K562 (cell line): Measurements from ENCODE around the gene CTF1. TPM values are rescaled to one million over a fixed set of nuclear protein-coding genes. Genes with fewer than 3 reads are reported as not detected.
A peak's percentile ranks its signal among the peaks of the same experiment; 100 is the strongest.

Source experiments
- ATF4 ChIP-seq: fragments of 450-650 bp; formaldehyde crosslinking; IDR thresholded peaks from 2 replicates; pipeline ENCODE4 v1.4.0; 2022; ENCODE audit warnings: mild to moderate bottlenecking, moderate library complexity
- ATF7 ChIP-seq: fragments of 450-650 bp; IDR thresholded peaks from 2 replicates; pipeline ENCODE4 v1.7.1; 2014; ENCODE audit warnings: mild to moderate bottlenecking, moderate library complexity
- BRF1 ChIP-seq: IDR thresholded peaks from 3 replicates; pipeline ENCODE4 v1.6.1; 2011; ENCODE audit warnings: borderline replicate concordance, mild to moderate bottlenecking; ENCODE audit not compliant: insufficient read length; ENCODE audit errors: extremely low read depth
- C11orf30 ChIP-seq: fragments of 450-650 bp; IDR thresholded peaks from 2 replicates; pipeline ENCODE4 v1.6.1; 2016; ENCODE audit warnings: low read depth, mild to moderate bottlenecking
- CBFA2T2 ChIP-seq: fragments of 450-650 bp; conservative IDR thresholded peaks from 2 replicates; pipeline ENCODE4 v1.6.1; 2017; ENCODE audit warnings: mild to moderate bottlenecking
- CREM ChIP-seq: IDR thresholded peaks from 2 replicates; pipeline ENCODE4 v1.6.1; 2014; ENCODE audit warnings: antibody characterized with exemption, low read depth
- GATAD2B ChIP-seq: fragments of 450-650 bp; IDR thresholded peaks from 2 replicates; pipeline ENCODE4 v1.6.1; 2017; ENCODE audit warnings: mild to moderate bottlenecking, borderline replicate concordance
- GTF2E2 ChIP-seq: fragments of 200-800 bp; sonication (Bioruptor generic); IDR thresholded peaks from 2 replicates; pipeline ENCODE4 v1.6.1; 2016; ENCODE audit warnings: missing genetic modification characterization, missing compliant biosample characterization
- HDAC2 ChIP-seq: fragments of 450-650 bp; IDR thresholded peaks from 2 replicates; pipeline ENCODE4 v1.6.1; 2016; ENCODE audit warnings: mild to moderate bottlenecking
- LEF1 ChIP-seq: fragments of 450-650 bp; IDR thresholded peaks from 2 replicates; pipeline ENCODE4 v1.6.1; 2016; ENCODE audit warnings: mild to moderate bottlenecking
- MBD2 ChIP-seq: sonication (generic); IDR thresholded peaks from 2 replicates; pipeline ENCODE4 v1.6.1; 2016; ENCODE audit warnings: low read depth, borderline replicate concordance
- NEUROD1 ChIP-seq: fragments of 150-350 bp; IDR thresholded peaks from 2 replicates; pipeline ENCODE4 v1.6.1; 2014; ENCODE audit warnings: borderline replicate concordance, low read length, low read depth; ENCODE audit not compliant: partially characterized antibody
- PRDM10 ChIP-seq: fragments of 450-650 bp; IDR thresholded peaks from 2 replicates; pipeline ENCODE4 v1.6.1; 2018; ENCODE audit not compliant: partially characterized antibody
- SMAD4 ChIP-seq: fragments of 250-450 bp; sonication (Bioruptor Pico); conservative IDR thresholded peaks from 2 replicates; pipeline ENCODE4 v1.8.0; 2021; ENCODE audit warnings: inconsistent platforms, mild to moderate bottlenecking, moderate library complexity
- SP1 ChIP-seq: sonication (generic); formaldehyde crosslinking; IDR thresholded peaks from 2 replicates; pipeline ENCODE4 v1.8.1; 2022; ENCODE audit warnings: mild to moderate bottlenecking, missing genetic modification reagents
- polyA plus RNA-seq, 8 experiments: library from polyadenylated mRNA; depleted of rRNA in 4 of 8; stranded (reverse) in 5 of 8; unstranded in 3 of 8; fragments of >200 nt; fragmentation: Nextera tagmentation in 2 of 8; fragmentation: Illumina TruSeq in 1 of 8; extraction: Ambion mirVana in 2 of 8; extraction: Trizol in 1 of 8; gene quantifications; 2 replicates each; pipeline versions ENCODE4 v1.2.1 to v1.2.3, GENCODE V29; 2011 to 2014; ENCODE audit warnings: inconsistent platforms in 1 of 8, missing spikeins in 1 of 8
- total RNA-seq, 7 experiments: library from RNA; depleted of rRNA in 6 of 7; stranded (reverse); fragments of >200 nt in 6 of 7; fragmentation: Illumina TruSeq in 2 of 7; extraction: Trizol in 2 of 7; gene quantifications; 2 replicates each; pipeline versions ENCODE4 v1.2.1 to v1.2.3, GENCODE V29; 2011 to 2021; ENCODE audit warnings: low replicate concordance in 1 of 7
- TF ChIP-seq, protein P1 (sequence below): sonication (generic); IDR thresholded peaks from 2 replicates; pipeline ENCODE4 v1.6.1; 2016
- TF ChIP-seq, protein P2 (sequence below): sonication (generic); formaldehyde crosslinking; IDR thresholded peaks from 2 replicates; pipeline ENCODE4 v1.9.0; 2022; ENCODE audit warnings: mild to moderate bottlenecking, missing genetic modification reagents
- TF ChIP-seq, protein P3 (sequence below): fragments of 250-450 bp; sonication (Bioruptor Pico); IDR thresholded peaks from 2 replicates; pipeline ENCODE4 v1.8.0; 2022; ENCODE audit warnings: inconsistent platforms
- TF ChIP-seq, protein P4 (sequence below): fragments of 450-650 bp; IDR thresholded peaks from 2 replicates; pipeline ENCODE4 v1.6.1; 2017; ENCODE audit warnings: antibody characterized with exemption

The CTF1 gene
- total and polyA plus RNA-seq, 9 of the 15 experiments (the other 6 are each of a cell fraction or from before 2014, with no cell fraction given): 0.24 to 2.5 (median 0.44) TPM

- TF ChIP-seq, protein P1, sequence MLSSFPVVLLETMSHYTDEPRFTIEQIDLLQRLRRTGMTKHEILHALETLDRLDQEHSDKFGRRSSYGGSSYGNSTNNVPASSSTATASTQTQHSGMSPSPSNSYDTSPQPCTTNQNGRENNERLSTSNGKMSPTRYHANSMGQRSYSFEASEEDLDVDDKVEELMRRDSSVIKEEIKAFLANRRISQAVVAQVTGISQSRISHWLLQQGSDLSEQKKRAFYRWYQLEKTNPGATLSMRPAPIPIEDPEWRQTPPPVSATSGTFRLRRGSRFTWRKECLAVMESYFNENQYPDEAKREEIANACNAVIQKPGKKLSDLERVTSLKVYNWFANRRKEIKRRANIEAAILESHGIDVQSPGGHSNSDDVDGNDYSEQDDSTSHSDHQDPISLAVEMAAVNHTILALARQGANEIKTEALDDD: peak; percentile 63
- peak; percentile 31; the same call in 1 of the 2 replicates for TF ChIP-seq CBFA2T2
- TF ChIP-seq HDAC2: 0 out of 2 replicates have a peak, but pooled peaks have one; percentile 8
- no peak for TF ChIP-seq C11orf30
- TF ChIP-seq, protein P2, sequence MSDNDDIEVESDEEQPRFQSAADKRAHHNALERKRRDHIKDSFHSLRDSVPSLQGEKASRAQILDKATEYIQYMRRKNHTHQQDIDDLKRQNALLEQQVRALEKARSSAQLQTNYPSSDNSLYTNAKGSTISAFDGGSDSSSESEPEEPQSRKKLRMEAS: peak; percentile 63; the same call in 1 of the 2 replicates
- TF ChIP-seq GATAD2B: peak; percentile 11; the same call in 1 of the 2 replicates
- TF ChIP-seq, protein P3, sequence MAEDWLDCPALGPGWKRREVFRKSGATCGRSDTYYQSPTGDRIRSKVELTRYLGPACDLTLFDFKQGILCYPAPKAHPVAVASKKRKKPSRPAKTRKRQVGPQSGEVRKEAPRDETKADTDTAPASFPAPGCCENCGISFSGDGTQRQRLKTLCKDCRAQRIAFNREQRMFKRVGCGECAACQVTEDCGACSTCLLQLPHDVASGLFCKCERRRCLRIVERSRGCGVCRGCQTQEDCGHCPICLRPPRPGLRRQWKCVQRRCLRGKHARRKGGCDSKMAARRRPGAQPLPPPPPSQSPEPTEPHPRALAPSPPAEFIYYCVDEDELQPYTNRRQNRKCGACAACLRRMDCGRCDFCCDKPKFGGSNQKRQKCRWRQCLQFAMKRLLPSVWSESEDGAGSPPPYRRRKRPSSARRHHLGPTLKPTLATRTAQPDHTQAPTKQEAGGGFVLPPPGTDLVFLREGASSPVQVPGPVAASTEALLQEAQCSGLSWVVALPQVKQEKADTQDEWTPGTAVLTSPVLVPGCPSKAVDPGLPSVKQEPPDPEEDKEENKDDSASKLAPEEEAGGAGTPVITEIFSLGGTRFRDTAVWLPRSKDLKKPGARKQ (CRISPR knock-in tag): peak; percentile 89; the same call in 1 of the 2 replicates
- TF ChIP-seq MBD2: no peak
- TF ChIP-seq GTF2E2: no peak
- peak; percentile 5 for TF ChIP-seq PRDM10
- TF ChIP-seq ATF4 (CRISPR knock-in tag): peak; percentile 15; the same call in 1 of the 2 replicates
- 0 out of 2 replicates have a peak, but pooled peaks have one; percentile 2 for TF ChIP-seq SMAD4
- no peak for TF ChIP-seq BRF1
- TF ChIP-seq CREM: peak; percentile 58
- TF ChIP-seq LEF1: peak; percentile 42
- TF ChIP-seq, protein P4, sequence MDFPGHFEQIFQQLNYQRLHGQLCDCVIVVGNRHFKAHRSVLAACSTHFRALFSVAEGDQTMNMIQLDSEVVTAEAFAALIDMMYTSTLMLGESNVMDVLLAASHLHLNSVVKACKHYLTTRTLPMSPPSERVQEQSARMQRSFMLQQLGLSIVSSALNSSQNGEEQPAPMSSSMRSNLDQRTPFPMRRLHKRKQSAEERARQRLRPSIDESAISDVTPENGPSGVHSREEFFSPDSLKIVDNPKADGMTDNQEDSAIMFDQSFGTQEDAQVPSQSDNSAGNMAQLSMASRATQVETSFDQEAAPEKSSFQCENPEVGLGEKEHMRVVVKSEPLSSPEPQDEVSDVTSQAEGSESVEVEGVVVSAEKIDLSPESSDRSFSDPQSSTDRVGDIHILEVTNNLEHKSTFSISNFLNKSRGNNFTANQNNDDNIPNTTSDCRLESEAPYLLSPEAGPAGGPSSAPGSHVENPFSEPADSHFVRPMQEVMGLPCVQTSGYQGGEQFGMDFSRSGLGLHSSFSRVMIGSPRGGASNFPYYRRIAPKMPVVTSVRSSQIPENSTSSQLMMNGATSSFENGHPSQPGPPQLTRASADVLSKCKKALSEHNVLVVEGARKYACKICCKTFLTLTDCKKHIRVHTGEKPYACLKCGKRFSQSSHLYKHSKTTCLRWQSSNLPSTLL: 0 out of 2 replicates have a peak, but pooled peaks have one; percentile 30
- 0 out of 2 replicates have a peak, but pooled peaks have one; percentile 2 for TF ChIP-seq SP1 (CRISPR knock-in tag)
- no peak for TF ChIP-seq NEUROD1
- peak; percentile 21; the same call in 1 of the 2 replicates for TF ChIP-seq ATF7
Observed at GRCh38 chr16:30895627-30896260, 670 bp upstream of the CTF1 start (continued).
